Measurements from ENCODE around the gene GHSR. TPM values are rescaled to one million over a fixed set of nuclear protein-coding genes. Genes with fewer than 3 reads are reported as not detected.

Gene GHSR
- total RNA-seq, 1 donor, result not detected

GRCh38 chr3:172410702-172411477 is 37.4 kb downstream of the GHSR start:
- TF ChIP-seq CTCF (IDR thresholded peaks at IDR 0.05; ENCODE audit: insufficient read depth, low read length), result no peak
- H3K4me3 ChIP-seq (ENCODE audit: low read depth, low read length), result no peak overlapping the region
- no peak for DNase-seq (ENCODE audit: low read depth)

- no peak for TF ChIP-seq CTCF (IDR thresholded peaks at IDR 0.05; ENCODE audit: insufficient read depth, low read length)
- DNase-seq (ENCODE audit: low read depth), result no peak
- no peak overlapping the region for H3K4me3 ChIP-seq (ENCODE audit: low read depth, low read length)
These were observed 40.4 kb downstream of the GHSR start for GRCh38 chr3:172407872-172408271.

GRCh38 chr3:172405914-172406313 is 42.3 kb downstream of the GHSR start:
- DNase-seq (ENCODE audit: low read depth), result no peak
- H3K4me3 ChIP-seq (ENCODE audit: low read depth, low read length), result no peak overlapping the region
- no peak for TF ChIP-seq CTCF (IDR thresholded peaks at IDR 0.05; ENCODE audit: insufficient read depth, low read length)

GRCh38 chr3:172404237-172404962 is 43.9 kb downstream of the GHSR start:
- no peak for DNase-seq (ENCODE audit: low read depth)
- no peak overlapping the region for H3K4me3 ChIP-seq (ENCODE audit: low read depth, low read length)
- TF ChIP-seq CTCF (IDR thresholded peaks at IDR 0.05; ENCODE audit: insufficient read depth, low read length), result no peak

GRCh38 chr3:172402892-172403643 is 45.2 kb downstream of the GHSR start:
- H3K4me3 ChIP-seq (ENCODE audit: low read depth, low read length), result no peak overlapping the region
- no peak for TF ChIP-seq CTCF (IDR thresholded peaks at IDR 0.05; ENCODE audit: insufficient read depth, low read length)
- no peak for DNase-seq (ENCODE audit: low read depth)

GRCh38 chr3:172402090-172402489 is 46.2 kb downstream of the GHSR start:
- DNase-seq (ENCODE audit: low read depth), result no peak
- no peak for TF ChIP-seq CTCF (IDR thresholded peaks at IDR 0.05; ENCODE audit: insufficient read depth, low read length)
- no peak overlapping the region for H3K4me3 ChIP-seq (ENCODE audit: low read depth, low read length)
